NB4 (cell line): ENCODE data around the gene HTR4.
A peak's percentile ranks its signal among the peaks of the same experiment; 100 is the strongest.

Experiments used
- DNase-seq: peaks from one replicate; pipeline ENCODE4 v3.0.0; 2010; ENCODE audit warnings: low read depth
- H3K4me3 ChIP-seq: one replicate; pipeline ENCODE4 v1.5.1; 2011; ENCODE audit warnings: mild to moderate bottlenecking, low read depth, low read length, moderate library complexity
- CTCF ChIP-seq: IDR thresholded peaks from one replicate; pipeline ENCODE4 v1.5.1; 2012; ENCODE audit warnings: low read depth, low read length
- MAX ChIP-seq: IDR thresholded peaks from 2 replicates; pipeline ENCODE4 v1.6.1; 2011; ENCODE audit warnings: low read depth, low read length
- MYC ChIP-seq: IDR thresholded peaks from 2 replicates; pipeline ENCODE4 v1.6.1; 2011; ENCODE audit warnings: low read depth, low read length
- POLR2A ChIP-seq: IDR thresholded peaks from 2 replicates; pipeline ENCODE4 v1.6.1; 2011; ENCODE audit warnings: mild to moderate bottlenecking; ENCODE audit not compliant: insufficient read length; ENCODE audit errors: extremely low read depth

The HTR4 gene

GRCh38 chr5:148452499-148453193 is 201.7 kb downstream of the HTR4 start:
- no peak for DNase-seq
- no peak overlapping the region for H3K4me3 ChIP-seq
- no peak for TF ChIP-seq POLR2A
- TF ChIP-seq MYC: no peak
- TF ChIP-seq CTCF: no peak
- no peak for TF ChIP-seq MAX

GRCh38 chr5:148446611-148447010 is 207.7 kb downstream of the HTR4 start:
- H3K4me3 ChIP-seq: no peak overlapping the region
- TF ChIP-seq POLR2A (no peak), MYC (no peak), MAX (no peak), CTCF (no peak)
- DNase-seq: no peak

- no peak overlapping the region for H3K4me3 ChIP-seq
- no peak for DNase-seq
- TF ChIP-seq MAX: no peak
- no peak for TF ChIP-seq POLR2A
- TF ChIP-seq CTCF: no peak
- no peak for TF ChIP-seq MYC
These were observed 208.7 kb downstream of the HTR4 start for GRCh38 chr5:148445578-148445977.

- H3K4me3 ChIP-seq: no peak overlapping the region
- DNase-seq: peak; percentile 71
- no peak for TF ChIP-seq POLR2A
- TF ChIP-seq MAX: no peak
- peak; percentile 70 for TF ChIP-seq CTCF
- TF ChIP-seq MYC: 0 out of 2 replicates have a peak, but pooled peaks have one; percentile 22
These were observed 210.3 kb downstream of the HTR4 start for GRCh38 chr5:148443998-148444397.

GRCh38 chr5:148443241-148443640 is 211.1 kb downstream of the HTR4 start:
- no peak for DNase-seq
- TF ChIP-seq MYC (no peak), POLR2A (no peak), CTCF (no peak), MAX (no peak)
- H3K4me3 ChIP-seq: no peak overlapping the region
